Natural killer cell (primary cell): ENCODE data around the gene CSRP3. TPM values are rescaled to one million over a fixed set of nuclear protein-coding genes. Genes with fewer than 3 reads are reported as not detected.

Experiments used
- ATAC-seq, 3 donors: fragments of 150-1000 bp in 2 of 3; fragments of 200-7000 bp in 1 of 3; cut with Tn5 transposase; 1 replicate in 1 of 3; 2 replicates in 2 of 3; pipeline ENCODE4 v1.10.0; 2021; ENCODE audit warnings: mild to moderate bottlenecking in 2 of 3, moderate library complexity in 2 of 3
- DNase-seq, 2 donors: peaks; one replicate each; pipeline versions ENCODE4 v3.0.0 to v3.0.0-alpha.2; 2013 to 2021; ENCODE audit warnings: mixed read lengths in 1 of 2
- H3K27ac ChIP-seq: one replicate; pipeline ENCODE4 v1.5.1; 2013; ENCODE audit warnings: mild to moderate bottlenecking, low read length
- H3K27me3 ChIP-seq: one replicate; pipeline ENCODE4 v1.6.1; 2013; ENCODE audit warnings: low read length; ENCODE audit not compliant: control insufficient read depth, insufficient read depth
- H3K36me3 ChIP-seq: one replicate; pipeline ENCODE4 v1.6.1; 2013; ENCODE audit warnings: low read length; ENCODE audit not compliant: control insufficient read depth, insufficient read depth
- H3K4me1 ChIP-seq: one replicate; pipeline ENCODE4 v1.6.1; 2013; ENCODE audit warnings: low read length; ENCODE audit not compliant: control insufficient read depth, insufficient read depth
- H3K4me3 ChIP-seq: one replicate; pipeline ENCODE4 v1.5.1; 2013; ENCODE audit warnings: low read length
- H3K9me3 ChIP-seq: one replicate; pipeline ENCODE4 v1.6.1; 2013; ENCODE audit warnings: low read length; ENCODE audit not compliant: control insufficient read depth, insufficient read depth
- H3K27ac Mint-ChIP-seq, 2 donors: one replicate each; pipeline ENCODE4 v1.8.0; 2022; ENCODE audit warnings: mild to moderate bottlenecking in 2 of 2, mixed read lengths in 2 of 2, moderate library complexity in 1 of 2
- H3K27me3 Mint-ChIP-seq, 2 donors: one replicate each; pipeline ENCODE4 v1.8.0; 2022; ENCODE audit warnings: low read depth in 2 of 2, mixed read lengths in 2 of 2
- H3K36me3 Mint-ChIP-seq: one replicate; pipeline ENCODE4 v1.8.0; 2022; ENCODE audit warnings: mixed read lengths
- H3K4me1 Mint-ChIP-seq, 2 donors: one replicate each; pipeline ENCODE4 v1.8.0; 2022; ENCODE audit warnings: mixed read lengths in 2 of 2
- H3K4me3 Mint-ChIP-seq: one replicate; pipeline ENCODE4 v1.8.0; 2022; ENCODE audit warnings: mild to moderate bottlenecking, moderate library complexity, mixed read lengths
- H3K9me3 Mint-ChIP-seq, 2 donors: one replicate each; pipeline ENCODE4 v1.8.0; 2022; ENCODE audit warnings: mixed read lengths in 2 of 2
- CTCF ChIP-seq: fragments of 200-600 bp; IDR thresholded peaks from one replicate; pipeline ENCODE4 v1.8.0; 2022; ENCODE audit warnings: antibody characterized with exemption
- WGBS: methylation state at CpG from one replicate; pipeline ENCODE4 v1.1.7; 2013; ENCODE audit warnings: missing lambda C conversion rate; ENCODE audit not compliant: insufficient coverage; 5-methylcytosine and 5-hydroxymethylcytosine counted together
- intact Hi-C: fragments of 100-400 bp; cut with micrococcal nuclease; formaldehyde crosslinking; loops from one replicate; pipeline ENCODE4 v1.14.2; 2022
- total RNA-seq, 4 donors: library from RNA; stranded (reverse); fragments of 120-200 nt in 1 of 4; gene quantifications; one replicate each; pipeline versions ENCODE4 v1.2.3 to v1.2.4, GENCODE V29; 2013 to 2022

Gene CSRP3
- total RNA-seq, 3 donors from 2014 or later (not counting 1 experiment from before 2014, with no cell fraction given) = not detected

DNA sequence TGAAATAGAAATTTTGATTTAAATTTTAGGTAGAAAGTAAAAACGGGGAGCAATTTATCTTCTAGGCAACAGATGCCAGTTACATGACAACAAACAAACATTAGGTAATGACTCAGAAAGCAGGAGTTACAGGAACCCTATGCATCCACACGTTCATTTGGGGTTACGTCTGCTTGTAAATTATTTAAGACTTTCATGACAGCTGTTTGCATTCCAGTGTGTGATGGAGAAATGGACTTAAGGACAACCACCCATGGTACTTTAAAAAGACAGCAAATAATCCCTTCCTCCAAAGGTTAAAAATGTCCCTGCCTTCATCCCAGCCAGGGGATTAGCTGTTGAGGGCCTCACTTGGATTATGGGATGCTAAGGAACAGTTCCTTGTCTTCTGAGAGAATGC lies 27.2 kb upstream of the CSRP3 start:
- no peak overlapping the region for H3K4me3 Mint-ChIP-seq
- no peaks in the 10 kb centered on the region for H3K36me3 ChIP-seq
- DNase-seq (no peak), ATAC-seq (no peak)
- WGBS = 100% methylated on average over 2 of the region's 3 CpGs
- no peaks in the 10 kb centered on the region for H3K9me3 ChIP-seq
- H3K27me3 Mint-ChIP-seq = no peaks in the 10 kb centered on the region
- no peaks in the 10 kb centered on the region for H3K27me3 ChIP-seq
- no peaks in the 10 kb centered on the region for H3K9me3 Mint-ChIP-seq
- no peak overlapping the region for H3K4me3 ChIP-seq
- H3K36me3 Mint-ChIP-seq = no peaks in the 10 kb centered on the region
- H3K4me1 ChIP-seq = no peaks in the 10 kb centered on the region
- H3K27ac ChIP-seq = no peak overlapping the region
- no peak overlapping the region for H3K27ac Mint-ChIP-seq
- no peak for TF ChIP-seq CTCF
- intact Hi-C loops = no loop called here
- H3K4me1 Mint-ChIP-seq = no peaks in the 10 kb centered on the region

DNA sequence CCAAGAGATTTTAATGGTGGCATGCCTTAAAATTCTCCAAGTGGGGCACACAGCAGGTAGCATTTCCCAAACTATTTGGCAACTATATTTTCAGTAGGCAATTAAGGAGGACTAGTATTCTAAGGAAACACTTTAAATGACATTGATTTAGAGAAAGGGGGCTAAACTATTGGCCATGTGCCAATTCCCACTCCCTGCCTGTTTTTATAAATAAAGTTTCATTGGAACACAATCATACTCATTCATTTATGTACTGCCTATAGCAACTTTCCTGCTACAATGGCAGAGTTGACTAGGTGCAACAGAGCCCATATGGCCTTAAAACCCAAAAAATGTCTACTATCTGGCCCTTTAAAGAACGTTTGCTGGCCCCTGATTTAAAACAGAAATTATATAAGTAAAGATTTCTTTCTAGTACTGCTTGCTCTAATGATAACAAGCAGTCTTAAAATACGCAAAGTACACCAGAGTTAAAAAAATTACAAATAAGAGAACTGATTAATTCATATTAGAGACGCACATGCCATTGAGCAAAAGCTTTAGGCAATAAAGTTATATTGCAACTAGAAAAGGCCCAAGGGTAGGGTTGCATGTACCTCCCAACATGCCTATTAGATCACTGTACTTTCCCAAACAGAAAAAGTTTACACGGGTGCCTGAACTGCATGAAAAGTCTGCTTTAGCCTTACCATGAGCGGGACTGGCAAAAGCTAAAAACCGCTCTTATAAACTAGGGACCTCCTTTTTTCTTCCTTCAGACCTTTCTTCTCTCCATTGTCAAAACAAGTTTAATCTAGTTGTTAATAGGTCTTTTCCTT lies 24.8 kb upstream of the CSRP3 start:
- no peak overlapping the region for H3K27ac Mint-ChIP-seq
- Histone ChIP-seq H3K9me3 (no peaks in the 10 kb centered on the region), H3K4me3 (no peak overlapping the region), H3K27ac (no peak overlapping the region), H3K36me3 (no peaks in the 10 kb centered on the region), H3K4me1 (no peaks in the 10 kb centered on the region), H3K27me3 (no peaks in the 10 kb centered on the region)
- ATAC-seq (no peak), DNase-seq (no peak)
- H3K4me1 Mint-ChIP-seq = peaks cover 4 to 9% of the 10 kb centered on the region in 2 donors
- H3K4me3 Mint-ChIP-seq = no peak overlapping the region
- H3K27me3 Mint-ChIP-seq = no peaks in the 10 kb centered on the region
- WGBS = 93% methylated on average over 5 of the region's 6 CpGs
- H3K9me3 Mint-ChIP-seq = no peaks in the 10 kb centered on the region
- TF ChIP-seq CTCF = no peak
- intact Hi-C loops = no loop called here
- no peaks in the 10 kb centered on the region for H3K36me3 Mint-ChIP-seq

DNA sequence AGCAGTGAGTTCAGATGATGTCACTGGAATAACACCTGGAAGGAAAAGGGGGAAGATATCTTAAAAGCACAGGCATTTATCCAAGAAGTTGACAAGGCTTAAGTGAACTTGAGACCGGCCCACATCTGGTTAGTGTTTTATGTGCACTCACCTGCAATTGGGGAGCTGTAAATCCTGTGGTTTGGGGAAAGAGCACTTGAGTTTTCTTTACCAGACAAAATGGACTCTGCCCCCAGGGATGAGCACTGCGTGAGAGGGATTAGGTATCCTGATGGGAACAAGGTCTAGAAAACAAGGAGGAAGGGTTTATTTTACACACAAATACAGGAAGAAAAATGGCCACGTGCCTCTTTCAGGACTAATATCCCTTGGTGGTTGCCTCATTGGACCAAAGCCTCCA lies 23.8 kb upstream of the CSRP3 start:
- no peaks in the 10 kb centered on the region for H3K9me3 Mint-ChIP-seq
- WGBS = 94% methylated on average over 3 of the region's 3 CpGs
- DNase-seq (no peak), ATAC-seq (no peak)
- no peaks in the 10 kb centered on the region for H3K36me3 Mint-ChIP-seq
- H3K4me3 ChIP-seq = no peak overlapping the region
- H3K27me3 Mint-ChIP-seq = no peaks in the 10 kb centered on the region
- no peaks in the 10 kb centered on the region for H3K36me3 ChIP-seq
- peaks cover 4 to 9% of the 10 kb centered on the region in 2 donors for H3K4me1 Mint-ChIP-seq
- no peak for TF ChIP-seq CTCF
- intact Hi-C loops = no loop called here
- H3K4me1 ChIP-seq = no peaks in the 10 kb centered on the region
- H3K27me3 ChIP-seq = no peaks in the 10 kb centered on the region
- no peak overlapping the region for H3K27ac ChIP-seq
- no peak overlapping the region for H3K4me3 Mint-ChIP-seq
- no peak overlapping the region for H3K27ac Mint-ChIP-seq
- H3K9me3 ChIP-seq = no peaks in the 10 kb centered on the region

DNA sequence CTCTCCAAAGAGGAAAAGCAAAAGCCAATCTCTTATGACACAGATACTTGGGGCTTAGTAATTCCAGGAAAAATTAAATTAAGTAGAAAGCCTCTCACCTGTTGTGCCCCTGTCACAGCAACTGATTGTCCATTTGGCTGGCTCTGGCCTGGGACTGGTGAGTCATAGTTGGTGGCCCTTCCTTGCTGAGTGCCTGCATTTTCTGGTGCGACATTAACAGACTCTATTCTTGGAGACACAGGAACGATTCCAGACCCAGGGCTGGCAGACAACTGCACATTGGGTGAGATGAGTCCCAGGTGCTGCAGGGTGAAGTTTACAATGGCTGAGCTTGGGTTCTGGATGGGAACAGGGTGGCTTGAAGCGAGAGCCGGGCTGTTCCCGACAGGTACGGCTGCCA lies 23.3 kb upstream of the CSRP3 start:
- Mint-ChIP-seq H3K36me3 (no peaks in the 10 kb centered on the region), H3K27ac (no peak overlapping the region), H3K4me3 (no peak overlapping the region), H3K4me1 (peaks cover 4 to 9% of the 10 kb centered on the region in 2 donors), H3K9me3 (no peaks in the 10 kb centered on the region), H3K27me3 (no peaks in the 10 kb centered on the region)
- no peak overlapping the region for H3K4me3 ChIP-seq
- no peaks in the 10 kb centered on the region for H3K27me3 ChIP-seq
- DNase-seq = no peak
- TF ChIP-seq CTCF = no peak
- H3K4me1 ChIP-seq = no peaks in the 10 kb centered on the region
- H3K36me3 ChIP-seq = no peaks in the 10 kb centered on the region
- no peak for ATAC-seq
- H3K9me3 ChIP-seq = no peaks in the 10 kb centered on the region
- over 99% methylated on average over 6 of the region's 6 CpGs for WGBS
- intact Hi-C loops = no loop called here
- no peak overlapping the region for H3K27ac ChIP-seq
